Suprapubic skin (tissue), 4 donors: Measurements from ENCODE around the gene EXOC7.

ENCODE experiments used
- CTCF ChIP-seq, 2 donors: fragments of 200-600 bp in 1 of 2; fragments of 450-650 bp in 1 of 2; sonication (generic) in 1 of 2; IDR thresholded peaks; one replicate each; pipeline ENCODE4 v1.5.1; 2016 to 2019; ENCODE audit warnings: antibody characterized with exemption in 2 of 2, mild to moderate bottlenecking in 1 of 2, moderate library complexity in 1 of 2
- EP300 ChIP-seq: sonication (generic); formaldehyde crosslinking; IDR thresholded peaks from one replicate; pipeline ENCODE4 v1.6.1; 2017; ENCODE audit warnings: antibody characterized with exemption
- POLR2A ChIP-seq, 2 donors: fragments of 450-650 bp; IDR thresholded peaks; one replicate each; pipeline ENCODE4 v1.6.1; 2017; ENCODE audit warnings: antibody characterized with exemption in 2 of 2, mild to moderate bottlenecking in 2 of 2, moderate library complexity in 2 of 2
- POLR2AphosphoS5 ChIP-seq, 3 donors: sonication (generic); formaldehyde crosslinking; IDR thresholded peaks; one replicate each; pipeline ENCODE4 v1.6.1; 2017; ENCODE audit warnings: antibody characterized with exemption in 3 of 3

GRCh38 chr17:76102944-76103273, 678 bp downstream of the EXOC7 start:
- TF ChIP-seq CTCF (IDR thresholded peaks at IDR 0.05): no peak
- TF ChIP-seq POLR2A (IDR thresholded peaks at IDR 0.05): no peak
- no peak for TF ChIP-seq POLR2AphosphoS5 (IDR thresholded peaks at IDR 0.05)
- no peak for TF ChIP-seq EP300
